Measurements from ENCODE around the gene RBFOX2. TPM values are rescaled to one million over a fixed set of nuclear protein-coding genes. Genes with fewer than 3 reads are reported as not detected.

Gene RBFOX2
- total and polyA plus RNA-seq, 10 of the 15 experiments (the other 5 are each of a cell fraction or from before 2014, with no cell fraction given): 0.01 to 2.7 (median 0.17) TPM; not detected in 4

GRCh38 chr22:36012332-36012731 lies 16.3 kb downstream of the RBFOX2 start:
- TF ChIP-seq ZBTB40 (IDR thresholded peaks at IDR 0.05; ENCODE audit: borderline replicate concordance) (no peak), MEF2B (IDR thresholded peaks at IDR 0.05; ENCODE audit: partially characterized antibody, poor library complexity, severe bottlenecking) (no peak), HCFC1 (IDR thresholded peaks at IDR 0.05; ENCODE audit: low read length) (no peak), BHLHE40 (IDR thresholded peaks at IDR 0.05; ENCODE audit: borderline replicate concordance in 1 of 2, low read depth in 2 of 2, low read length in 1 of 2) (no peak), FOXK2 (IDR thresholded peaks at IDR 0.05) (no peak), ZNF274 (IDR thresholded peaks at IDR 0.05; ENCODE audit: insufficient read depth, insufficient read length) (no peak), ZZZ3 (IDR thresholded peaks at IDR 0.05; ENCODE audit: control insufficient read depth, insufficient read length, low read depth) (no peak)
- TF ChIP-seq, protein P1, sequence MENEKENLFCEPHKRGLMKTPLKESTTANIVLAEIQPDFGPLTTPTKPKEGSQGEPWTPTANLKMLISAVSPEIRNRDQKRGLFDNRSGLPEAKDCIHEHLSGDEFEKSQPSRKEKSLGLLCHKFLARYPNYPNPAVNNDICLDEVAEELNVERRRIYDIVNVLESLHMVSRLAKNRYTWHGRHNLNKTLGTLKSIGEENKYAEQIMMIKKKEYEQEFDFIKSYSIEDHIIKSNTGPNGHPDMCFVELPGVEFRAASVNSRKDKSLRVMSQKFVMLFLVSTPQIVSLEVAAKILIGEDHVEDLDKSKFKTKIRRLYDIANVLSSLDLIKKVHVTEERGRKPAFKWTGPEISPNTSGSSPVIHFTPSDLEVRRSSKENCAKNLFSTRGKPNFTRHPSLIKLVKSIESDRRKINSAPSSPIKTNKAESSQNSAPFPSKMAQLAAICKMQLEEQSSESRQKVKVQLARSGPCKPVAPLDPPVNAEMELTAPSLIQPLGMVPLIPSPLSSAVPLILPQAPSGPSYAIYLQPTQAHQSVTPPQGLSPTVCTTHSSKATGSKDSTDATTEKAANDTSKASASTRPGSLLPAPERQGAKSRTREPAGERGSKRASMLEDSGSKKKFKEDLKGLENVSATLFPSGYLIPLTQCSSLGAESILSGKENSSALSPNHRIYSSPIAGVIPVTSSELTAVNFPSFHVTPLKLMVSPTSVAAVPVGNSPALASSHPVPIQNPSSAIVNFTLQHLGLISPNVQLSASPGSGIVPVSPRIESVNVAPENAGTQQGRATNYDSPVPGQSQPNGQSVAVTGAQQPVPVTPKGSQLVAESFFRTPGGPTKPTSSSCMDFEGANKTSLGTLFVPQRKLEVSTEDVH (IDR thresholded peaks at IDR 0.05; ENCODE audit: low read depth, partially characterized antibody): no peak
- ChIA-PET SMC1A (ENCODE audit: uncharacterized antibody, unreplicated experiment) (interaction anchor here (0.9 kb wide), 1 partner anchor 106 kb away, joined by 3 read pairs; no protein-coding TSS in a partner anchor), CTCF (interaction anchor here (1.4 kb wide), 1 partner anchor 53 kb away, joined by 6 read pairs; no protein-coding TSS in a partner anchor), POLR2A (no interaction called here), RAD21 (ENCODE audit: unreplicated experiment) (no interaction called here)
- in situ Hi-C loops (cut with MboI): no loop called here
- no peak overlapping the region for H3K9ac ChIP-seq (ENCODE audit: control insufficient read depth, insufficient read depth, low read length)
- 14% methylated on average over 4 of the region's 4 CpGs for WGBS (ENCODE audit: insufficient coverage, insufficient replicate concordance, low lambda C conversion rate, missing lambda C conversion rate)
- no peaks in the 10 kb centered on the region for H3K36me3 ChIP-seq (ENCODE audit: control insufficient read depth in 2 of 2, insufficient read depth in 2 of 2, low read length in 1 of 2)
- no peaks in the 10 kb centered on the region for H3K4me1 ChIP-seq (ENCODE audit: control insufficient read depth, insufficient read depth, low read length)
- DNase-seq (ENCODE audit: low read depth, low spot score) (no peak), FAIRE-seq (no peak), ATAC-seq (no peak)
- no peaks in the 10 kb centered on the region; a peak in 1 of 4 replicates for H3K27me3 ChIP-seq (replicated peaks in 1 of 2; ENCODE audit: control insufficient read depth in 2 of 2, insufficient read depth in 2 of 2, low read length in 1 of 2)
- no peaks in the 10 kb centered on the region for H4K20me1 ChIP-seq (ENCODE audit: control insufficient read depth, insufficient read depth)
- no peak overlapping the region for H2AFZ ChIP-seq (ENCODE audit: control insufficient read depth, low read depth, low read length)
- H3K9me3 ChIP-seq (replicated peaks; ENCODE audit: control insufficient read depth, insufficient read depth, low read length): no peaks in the 10 kb centered on the region
- no peaks in the 10 kb centered on the region for H3K79me2 ChIP-seq (ENCODE audit: control insufficient read depth, insufficient read depth, low read length)
- intact Hi-C loops (cut with micrococcal nuclease; ENCODE audit: unreplicated experiment): no loop called here
- no peak overlapping the region for H3K4me2 ChIP-seq (ENCODE audit: control insufficient read depth, insufficient read depth)
- H3K4me3 ChIP-seq: no peak overlapping the region
- H3K27ac ChIP-seq (ENCODE audit: control insufficient read depth, insufficient read depth): no peak overlapping the region
- no TSS peak for BruUV-seq (replicated peaks)

All from GM12878 (cell line).